Esophagus squamous epithelium (tissue), 5 donors: ENCODE measurements around the gene ATP1A4. TPM values are rescaled to one million over a fixed set of nuclear protein-coding genes. Genes with fewer than 3 reads are reported as not detected.

Experiments used
- DNase-seq: peaks from one replicate; lab custom pipeline; 2025; lab: John Stamatoyannopoulos, UW
- H3K27ac ChIP-seq, 4 donors: fragments of 200-600 bp; sonication (generic); one replicate each; pipeline ENCODE4 v1.5.1; 2016 to 2019; ENCODE audit warnings: mild to moderate bottlenecking in 1 of 4
- H3K27me3 ChIP-seq, 4 donors: fragments of 200-600 bp; sonication (generic); 1 replicate in 3 of 4; 2 replicates in 1 of 4; pipeline versions ENCODE4 v1.5.1 to v1.6.0; 2017 to 2021; ENCODE audit warnings: antibody characterized with exemption in 1 of 4
- H3K36me3 ChIP-seq, 3 donors: fragments of 200-600 bp; sonication (generic); one replicate each; pipeline ENCODE4 v1.5.1; 2016 to 2019
- H3K4me1 ChIP-seq, 3 donors: fragments of 200-600 bp; sonication (generic); one replicate each; pipeline ENCODE4 v1.5.1; 2017 to 2019
- H3K4me3 ChIP-seq, 4 donors: fragments of 200-600 bp; sonication (generic); 1 replicate in 3 of 4; 2 replicates in 1 of 4; pipeline ENCODE4 v1.5.1; 2016 to 2019; ENCODE audit warnings: mild to moderate bottlenecking in 2 of 4, moderate library complexity in 1 of 4
- H3K9me3 ChIP-seq, 3 donors: fragments of 200-600 bp; sonication (generic); one replicate each; pipeline ENCODE4 v1.5.1; 2016 to 2019
- POLR2A ChIP-seq, 4 donors: fragments of 450-650 bp; IDR thresholded peaks; one replicate each; pipeline ENCODE4 v1.6.1; 2017; ENCODE audit warnings: antibody characterized with exemption in 4 of 4, mild to moderate bottlenecking in 4 of 4, moderate library complexity in 3 of 4
- WGBS, 2 donors: methylation state at CpG; one replicate each; pipeline ENCODE4 v1.1.5; 2018; 5-methylcytosine and 5-hydroxymethylcytosine counted together
- intact Hi-C: fragments of 100-400 bp; cut with DNase I; formaldehyde crosslinking; loops from one replicate; pipeline ENCODE4 v1.15.0; 2022
- total RNA-seq, 4 donors: library from RNA; depleted of rRNA; stranded (reverse); fragments of >200 nt; gene quantifications; one replicate each; pipeline ENCODE4 v1.1.0, GENCODE V29; 2016
- TF ChIP-seq, protein P1 (sequence below), 6 experiments: fragments of 450-650 bp in 4 of 6; fragments of 200-600 bp in 2 of 6; sonication (generic) in 2 of 6; IDR thresholded peaks; one replicate each; pipeline ENCODE4 v1.5.1; 2016 to 2019; ENCODE audit warnings: antibody characterized with exemption in 6 of 6, mild to moderate bottlenecking in 4 of 6, moderate library complexity in 4 of 6
- donor health status: DM: yes; HTN: yes; CAD: no.

ATP1A4 gene
- total RNA-seq, 4 donors from 2014 or later = 0.19 to 1.8 TPM; not detected in 2

DNA sequence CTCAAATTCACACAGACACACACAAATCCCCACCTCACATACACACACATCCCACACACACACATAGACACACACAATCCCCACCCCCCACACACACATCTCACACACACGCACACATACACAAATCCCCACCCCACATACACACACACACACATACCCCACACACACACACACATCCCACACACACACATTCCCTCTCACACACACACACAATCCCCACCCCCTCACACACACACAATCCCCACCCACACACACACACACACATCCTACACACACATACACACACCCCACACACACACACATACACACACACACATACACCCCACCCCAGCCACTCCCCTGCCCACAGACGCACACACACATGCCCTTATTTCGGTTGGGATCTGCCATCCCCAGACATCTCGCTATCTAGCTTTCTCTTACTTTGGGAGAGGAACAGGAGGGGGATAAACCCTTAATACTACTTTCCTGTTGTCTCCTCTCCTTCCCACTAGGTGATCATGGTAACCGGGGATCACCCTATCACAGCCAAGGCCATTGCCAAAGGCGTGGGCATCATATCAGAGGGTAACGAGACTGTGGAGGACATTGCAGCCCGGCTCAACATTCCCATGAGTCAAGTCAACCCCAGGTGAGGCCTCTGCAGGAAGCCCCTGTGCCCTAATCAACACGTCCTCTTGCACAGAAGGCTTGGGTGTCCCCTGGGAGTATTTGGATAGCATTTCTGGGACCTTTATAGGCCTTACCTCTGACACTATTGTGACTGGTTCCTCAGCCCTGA, 17.2 kb upstream of the ATP1A4 start:
- 83 to 85% methylated on average over 7 to 9 of the region's 9 CpGs for WGBS, 2 donors
- Histone ChIP-seq H3K9me3 (no peaks in the 10 kb centered on the region), H3K4me3 (no peak overlapping the region), H3K36me3 (peaks cover 0 to 5% (median 0%) of the 10 kb centered on the region in 3 donors), H3K4me1 (peaks cover 0 to 7% (median 0%) of the 10 kb centered on the region in 3 donors), H3K27ac (peak overlapping the region in 2 of 4 donors; percentile 55 to 73), H3K27me3 (no peaks in the 10 kb centered on the region)
- intact Hi-C loops = no loop called here
- TF ChIP-seq, protein P1, sequence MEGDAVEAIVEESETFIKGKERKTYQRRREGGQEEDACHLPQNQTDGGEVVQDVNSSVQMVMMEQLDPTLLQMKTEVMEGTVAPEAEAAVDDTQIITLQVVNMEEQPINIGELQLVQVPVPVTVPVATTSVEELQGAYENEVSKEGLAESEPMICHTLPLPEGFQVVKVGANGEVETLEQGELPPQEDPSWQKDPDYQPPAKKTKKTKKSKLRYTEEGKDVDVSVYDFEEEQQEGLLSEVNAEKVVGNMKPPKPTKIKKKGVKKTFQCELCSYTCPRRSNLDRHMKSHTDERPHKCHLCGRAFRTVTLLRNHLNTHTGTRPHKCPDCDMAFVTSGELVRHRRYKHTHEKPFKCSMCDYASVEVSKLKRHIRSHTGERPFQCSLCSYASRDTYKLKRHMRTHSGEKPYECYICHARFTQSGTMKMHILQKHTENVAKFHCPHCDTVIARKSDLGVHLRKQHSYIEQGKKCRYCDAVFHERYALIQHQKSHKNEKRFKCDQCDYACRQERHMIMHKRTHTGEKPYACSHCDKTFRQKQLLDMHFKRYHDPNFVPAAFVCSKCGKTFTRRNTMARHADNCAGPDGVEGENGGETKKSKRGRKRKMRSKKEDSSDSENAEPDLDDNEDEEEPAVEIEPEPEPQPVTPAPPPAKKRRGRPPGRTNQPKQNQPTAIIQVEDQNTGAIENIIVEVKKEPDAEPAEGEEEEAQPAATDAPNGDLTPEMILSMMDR (IDR thresholded peaks at IDR 0.05) = no peak
- TF ChIP-seq POLR2A (IDR thresholded peaks at IDR 0.05) = no peak
- no peak for DNase-seq

GRCh38 chr1:160134791-160135572, 16.4 kb upstream of the ATP1A4 start:
- intact Hi-C loops = no loop called here
- Histone ChIP-seq H3K27ac (peak overlapping the region in 2 of 4 donors; percentile 5 to 17), H3K4me1 (peaks cover 0 to 7% (median 0%) of the 10 kb centered on the region in 3 donors), H3K36me3 (no peaks in the 10 kb centered on the region), H3K9me3 (no peaks in the 10 kb centered on the region), H3K4me3 (no peak overlapping the region), H3K27me3 (no peaks in the 10 kb centered on the region)
- whole genome bisulfite sequencing, 2 donors = 85% methylated on average over 17 to 19 of the region's 20 CpGs
- TF ChIP-seq, protein P1 (IDR thresholded peaks at IDR 0.05) = no peak
- TF ChIP-seq POLR2A (IDR thresholded peaks at IDR 0.05) = no peak
- no peak for DNase-seq

GRCh38 chr1:160136121-160136925, 15.1 kb upstream of the ATP1A4 start:
- DNase-seq = no peak
- intact Hi-C loops = no loop called here
- H3K9me3 ChIP-seq = no peaks in the 10 kb centered on the region
- TF ChIP-seq POLR2A (IDR thresholded peaks at IDR 0.05) = no peak
- TF ChIP-seq, protein P1 (IDR thresholded peaks at IDR 0.05) = no peak
- H3K27ac ChIP-seq = peak overlapping the region in 3 of 4 donors; percentile 0 to 47 (median 39)
- peaks cover 0 to 4% (median 0%) of the 10 kb centered on the region in 3 donors for H3K4me1 ChIP-seq
- no peak overlapping the region for H3K4me3 ChIP-seq
- H3K27me3 ChIP-seq = no peaks in the 10 kb centered on the region
- WGBS, 2 donors = 84 to 88% methylated on average over 7 to 14 of the region's 22 CpGs
- no peaks in the 10 kb centered on the region for H3K36me3 ChIP-seq

- TF ChIP-seq, protein P1 (IDR thresholded peaks at IDR 0.05) = no peak
- TF ChIP-seq POLR2A (IDR thresholded peaks at IDR 0.05) = no peak
- 95 to 96% methylated on average over 3 to 5 of the region's 5 CpGs for WGBS, 2 donors
- Histone ChIP-seq H3K4me1 (no peaks in the 10 kb centered on the region), H3K27me3 (no peaks in the 10 kb centered on the region), H3K9me3 (no peaks in the 10 kb centered on the region), H3K4me3 (no peak overlapping the region), H3K36me3 (no peaks in the 10 kb centered on the region), H3K27ac (peak overlapping the region in 2 of 4 donors; percentile 39 to 47)
- DNase-seq = no peak
- intact Hi-C loops = no loop called here
Measured at GRCh38 chr1:160136926-160137200, 14.5 kb upstream of the ATP1A4 start.
